HepG2 (cell line): ENCODE results near the gene RASSF8. TPM values are rescaled to one million over a fixed set of nuclear protein-coding genes. Genes with fewer than 3 reads are reported as not detected.

Experiments used
- DDIT3 ChIP-seq: sonication (generic); formaldehyde crosslinking; IDR thresholded peaks from 2 replicates; pipeline ENCODE4 v1.4.0; 2020; ENCODE audit warnings: mild to moderate bottlenecking, missing genetic modification reagents
- HDAC1 ChIP-seq: sonication (generic); formaldehyde crosslinking; IDR thresholded peaks from 2 replicates; pipeline ENCODE4 v1.5.1; 2020; ENCODE audit warnings: mild to moderate bottlenecking, missing genetic modification reagents
- HNF1B ChIP-seq: sonication (generic); formaldehyde crosslinking; IDR thresholded peaks from 2 replicates; pipeline ENCODE4 v1.5.1; 2020; ENCODE audit warnings: mild to moderate bottlenecking, moderate library complexity, missing genetic modification reagents
- IRF9 ChIP-seq: sonication (generic); formaldehyde crosslinking; IDR thresholded peaks from 2 replicates; pipeline ENCODE4 v1.8.0; 2022; ENCODE audit warnings: missing genetic modification reagents, mild to moderate bottlenecking, borderline replicate concordance
- MBNL3 ChIP-seq: fragments of 250-450 bp; sonication (Bioruptor Pico); conservative IDR thresholded peaks from 2 replicates; pipeline ENCODE4 v1.8.0; 2022; ENCODE audit warnings: mild to moderate bottlenecking, inconsistent platforms
- MTA1 ChIP-seq: sonication (generic); formaldehyde crosslinking; IDR thresholded peaks from 2 replicates; pipeline ENCODE4 v1.4.0; 2020; ENCODE audit warnings: missing genetic modification reagents, mild to moderate bottlenecking, borderline replicate concordance
- MXI1 ChIP-seq: IDR thresholded peaks from 3 replicates; pipeline ENCODE4 v1.6.1; 2012; ENCODE audit warnings: low read depth, low read length, inconsistent platforms, borderline replicate concordance
- SNAPC2 ChIP-seq: sonication (generic); formaldehyde crosslinking; IDR thresholded peaks from 2 replicates; pipeline ENCODE4 v1.8.1; 2022; ENCODE audit warnings: mild to moderate bottlenecking, missing genetic modification reagents
- TBX2 ChIP-seq: sonication (generic); formaldehyde crosslinking; IDR thresholded peaks from 2 replicates; pipeline ENCODE4 v1.5.0; 2020; ENCODE audit warnings: missing genetic modification reagents, mild to moderate bottlenecking, borderline replicate concordance
- TP53 ChIP-seq: sonication (generic); formaldehyde crosslinking; conservative IDR thresholded peaks from 2 replicates; pipeline ENCODE4 v1.4.0; 2020; ENCODE audit warnings: missing genetic modification reagents
- YEATS4 ChIP-seq: sonication (generic); formaldehyde crosslinking; IDR thresholded peaks from 2 replicates; pipeline ENCODE4 v1.4.0; 2020; ENCODE audit warnings: missing genetic modification reagents, borderline replicate concordance
- ZGPAT ChIP-seq: IDR thresholded peaks from 2 replicates; pipeline ENCODE4 v1.6.1; 2016; ENCODE audit warnings: mild to moderate bottlenecking
- ZMYM3 ChIP-seq: sonication (generic); formaldehyde crosslinking; IDR thresholded peaks from 2 replicates; pipeline ENCODE4 v1.5.1; 2020; ENCODE audit warnings: mild to moderate bottlenecking, missing genetic modification reagents
- ZNF230 ChIP-seq: sonication (generic); formaldehyde crosslinking; IDR thresholded peaks from 2 replicates; pipeline ENCODE4 v1.4.0; 2020; ENCODE audit warnings: mild to moderate bottlenecking, missing genetic modification reagents
- ZNF383 ChIP-seq: sonication (generic); formaldehyde crosslinking; IDR thresholded peaks from 2 replicates; pipeline ENCODE4 v1.4.0; 2020; ENCODE audit warnings: missing genetic modification reagents, mild to moderate bottlenecking, borderline replicate concordance
- ZNF430 ChIP-seq: sonication (generic); formaldehyde crosslinking; IDR thresholded peaks from 2 replicates; pipeline ENCODE4 v1.9.0; 2021; ENCODE audit warnings: mild to moderate bottlenecking, missing genetic modification reagents
- ZNF543 ChIP-seq: sonication (generic); formaldehyde crosslinking; IDR thresholded peaks from 2 replicates; pipeline ENCODE4 v1.4.0; 2020; ENCODE audit warnings: mild to moderate bottlenecking, missing genetic modification reagents
- ZNF672 ChIP-seq: sonication (generic); formaldehyde crosslinking; IDR thresholded peaks from 2 replicates; pipeline ENCODE4 v1.8.1; 2022; ENCODE audit warnings: missing genetic modification reagents
- ZNF691 ChIP-seq: sonication (generic); formaldehyde crosslinking; IDR thresholded peaks from 2 replicates; pipeline ENCODE4 v1.4.0; 2020; ENCODE audit warnings: missing genetic modification reagents, low read depth, mild to moderate bottlenecking, borderline replicate concordance
- ZNF766 ChIP-seq: sonication (generic); formaldehyde crosslinking; IDR thresholded peaks from 2 replicates; pipeline ENCODE4 v1.5.0; 2020; ENCODE audit warnings: missing genetic modification reagents, borderline replicate concordance
- ZNF784 ChIP-seq: sonication (generic); formaldehyde crosslinking; IDR thresholded peaks from 2 replicates; pipeline ENCODE4 v1.5.1; 2020; ENCODE audit warnings: missing genetic modification reagents, mild to moderate bottlenecking, borderline replicate concordance
- ZSCAN25 ChIP-seq: sonication (generic); formaldehyde crosslinking; IDR thresholded peaks from 2 replicates; pipeline ENCODE4 v1.8.0; 2022; ENCODE audit warnings: mild to moderate bottlenecking, missing genetic modification reagents
- polyA plus RNA-seq, 8 experiments: library from polyadenylated mRNA; depleted of rRNA in 3 of 8; stranded (reverse) in 7 of 8; unstranded in 1 of 8; fragments of >200 nt; fragmentation: Illumina TruSeq in 4 of 8; extraction: Trizol in 4 of 8; gene quantifications; 2 replicates each; pipeline versions ENCODE4 v1.2.1 to v1.2.3, GENCODE V29; 2011 to 2016; ENCODE audit warnings: low read depth in 4 of 8, missing spikeins in 1 of 8, mixed read lengths in 1 of 8; ENCODE audit not compliant: insufficient read depth in 1 of 8
- total RNA-seq, 5 experiments: library from RNA; depleted of rRNA; stranded (reverse); fragments of >200 nt; fragmentation: Illumina TruSeq; extraction: Trizol; gene quantifications; 2 replicates each; pipeline ENCODE4 v1.2.3, GENCODE V29; 2016; ENCODE audit warnings: low read depth in 1 of 5

The RASSF8 gene
- total and polyA plus RNA-seq, 2 of the 13 experiments (the other 11 are each of a cell fraction or from before 2014, with no cell fraction given), result 0.82 to 9.2 TPM

- TF ChIP-seq DDIT3 (CRISPR knock-in tag) (no peak), ZNF691 (no peak; the same call in 1 of the 2 replicates), HNF1B (CRISPR knock-in tag) (0 out of 2 replicates have a peak, but pooled peaks have one; percentile 52), IRF9 (CRISPR knock-in tag) (peak; percentile 90), YEATS4 (CRISPR knock-in tag) (peak; percentile 88), SNAPC2 (CRISPR knock-in tag) (peak; percentile 69), ZMYM3 (CRISPR knock-in tag) (peak; percentile 34; the same call in 1 of the 2 replicates), MBNL3 (CRISPR knock-in tag) (no peak), ZGPAT (CRISPR knock-in tag) (peak; percentile 92; the same call in 1 of the 2 replicates), ZNF430 (CRISPR knock-in tag) (peak; percentile 89), ZNF766 (CRISPR knock-in tag) (peak; percentile 91; the same call in 1 of the 2 replicates), ZNF784 (CRISPR knock-in tag) (0 out of 2 replicates have a peak, but pooled peaks have one; percentile 37), ZNF543 (CRISPR knock-in tag) (peak; percentile 89), ZSCAN25 (CRISPR knock-in tag) (peak; percentile 62; the same call in 1 of the 2 replicates), ZNF230 (CRISPR knock-in tag) (peak; percentile 78; the same call in 1 of the 2 replicates), HDAC1 (peak; percentile 95), ZNF672 (0 out of 2 replicates have a peak, but pooled peaks have one; percentile 64), MTA1 (peak; percentile 88; the same call in 1 of the 2 replicates), MXI1 (peak; percentile 51; the same call in 1 of the 3 replicates), ZNF383 (CRISPR knock-in tag) (no peak), TBX2 (peak; percentile 79; the same call in 1 of the 2 replicates), TP53 (CRISPR knock-in tag) (no peak)
Measured at GRCh38 chr12:26113853-26114719, 155.6 kb downstream of the RASSF8 start (continued).
